IPS-15b (cell line): ENCODE data around the gene GADD45B.
"Not testable (repeated sequence)": the region's sequence is repeated elsewhere in the genome, so short reads cannot be mapped to it uniquely, and the experiment has no call there.

Experiments
- H3K27me3 ChIP-seq: one replicate; pipeline ENCODE4 v1.6.1; 2013; ENCODE audit warnings: low read length; ENCODE audit not compliant: control insufficient read depth, insufficient read depth
- H3K36me3 ChIP-seq: one replicate; pipeline ENCODE4 v1.6.1; 2013; ENCODE audit warnings: low read length; ENCODE audit not compliant: control insufficient read depth, insufficient read depth
- H3K4me1 ChIP-seq: one replicate; pipeline ENCODE4 v1.6.1; 2013; ENCODE audit warnings: mild to moderate bottlenecking, low read length; ENCODE audit not compliant: control insufficient read depth, insufficient read depth
- H3K4me3 ChIP-seq: one replicate; pipeline ENCODE4 v1.5.1; 2013; ENCODE audit warnings: low read depth, low read length
- H3K9ac ChIP-seq: one replicate; pipeline ENCODE4 v1.6.1; 2013; ENCODE audit warnings: low read depth, mild to moderate bottlenecking, low read length
- H3K9me3 ChIP-seq: one replicate; pipeline ENCODE4 v1.6.1; 2013; ENCODE audit warnings: mild to moderate bottlenecking, low read length; ENCODE audit not compliant: control insufficient read depth, insufficient read depth

Gene GADD45B

GRCh38 chr19:2512523-2513431 is 36.9 kb downstream of the GADD45B start:
- Histone ChIP-seq H3K9ac (no peak overlapping the region), H3K9me3 (no peaks in the 10 kb centered on the region), H3K36me3 (no peaks in the 10 kb centered on the region), H3K4me1 (no peaks in the 10 kb centered on the region), H3K4me3 (no peak overlapping the region), H3K27me3 (no peaks in the 10 kb centered on the region)

- Histone ChIP-seq H3K4me1 (no peaks in the 10 kb centered on the region), H3K27me3 (no peaks in the 10 kb centered on the region), H3K9me3 (no peaks in the 10 kb centered on the region), H3K9ac (no peak overlapping the region), H3K4me3 (no peak overlapping the region), H3K36me3 (no peaks in the 10 kb centered on the region)
Measured at GRCh38 chr19:2514981-2515518, 39.1 kb downstream of the GADD45B start.

DNA sequence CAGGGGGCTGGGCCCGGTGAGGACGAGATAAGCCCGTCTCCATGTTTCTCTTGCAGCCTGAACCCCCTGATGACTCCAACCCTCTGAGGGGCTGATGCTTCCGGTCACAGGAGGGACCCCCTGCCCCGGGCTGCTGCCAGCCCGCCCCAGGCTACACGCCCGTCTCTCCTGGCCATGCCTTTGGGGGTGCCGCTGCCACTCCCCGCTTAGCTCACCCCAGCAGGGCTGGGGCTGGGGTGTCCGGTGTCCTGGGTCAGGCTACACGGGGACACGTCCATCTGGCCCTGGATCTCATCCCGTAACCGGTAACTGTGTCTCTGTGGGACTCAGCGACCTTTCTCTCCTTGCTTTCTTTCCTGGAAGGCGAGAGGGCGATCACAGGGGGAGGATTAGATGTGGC is 40.8 kb downstream of the GADD45B start:
- H3K4me1 ChIP-seq: no peaks in the 10 kb centered on the region
- H3K27me3 ChIP-seq: no peaks in the 10 kb centered on the region
- no peak overlapping the region for H3K4me3 ChIP-seq
- H3K36me3 ChIP-seq: no peaks in the 10 kb centered on the region
- H3K9ac ChIP-seq: no peak overlapping the region
- no peaks in the 10 kb centered on the region for H3K9me3 ChIP-seq

GRCh38 chr19:2517881-2518601 is 42.1 kb downstream of the GADD45B start:
- H3K9ac ChIP-seq: no peak overlapping the region
- H3K36me3 ChIP-seq: no peaks in the 10 kb centered on the region
- H3K4me3 ChIP-seq: no peak overlapping the region
- H3K9me3 ChIP-seq: no peaks in the 10 kb centered on the region
- H3K4me1 ChIP-seq: no peaks in the 10 kb centered on the region
- H3K27me3 ChIP-seq: no peaks in the 10 kb centered on the region

- H3K4me1 ChIP-seq, H3K9ac ChIP-seq: not testable (repeated sequence)
Measured at GRCh38 chr19:2518856-2519255, 42.9 kb downstream of the GADD45B start.

GRCh38 chr19:2519482-2519881 is 43.6 kb downstream of the GADD45B start:
- Histone ChIP-seq H3K9ac (no peak overlapping the region), H3K4me3 (no peak overlapping the region), H3K36me3 (no peaks in the 10 kb centered on the region), H3K27me3 (no peaks in the 10 kb centered on the region), H3K4me1 (no peaks in the 10 kb centered on the region), H3K9me3 (no peaks in the 10 kb centered on the region)

More at GRCh38 chr19:2518856-2519255, 42.9 kb downstream of the GADD45B start:
- H3K4me3 ChIP-seq, H3K36me3 ChIP-seq, H3K27me3 ChIP-seq, H3K9me3 ChIP-seq: not testable (repeated sequence)

- no peaks in the 10 kb centered on the region for H3K36me3 ChIP-seq
- no peaks in the 10 kb centered on the region for H3K4me1 ChIP-seq
- H3K9me3 ChIP-seq: no peaks in the 10 kb centered on the region
- H3K27me3 ChIP-seq: no peaks in the 10 kb centered on the region
- no peak overlapping the region for H3K4me3 ChIP-seq
- no peak overlapping the region for H3K9ac ChIP-seq
Measured at GRCh38 chr19:2523630-2524311, 47.8 kb downstream of the GADD45B start.

GRCh38 chr19:2524361-2524839 is 48.5 kb downstream of the GADD45B start:
- no peaks in the 10 kb centered on the region for H3K9me3 ChIP-seq
- H3K9ac ChIP-seq: no peak overlapping the region
- no peaks in the 10 kb centered on the region for H3K36me3 ChIP-seq
- H3K4me3 ChIP-seq: no peak overlapping the region
- H3K4me1 ChIP-seq: no peaks in the 10 kb centered on the region
- no peaks in the 10 kb centered on the region for H3K27me3 ChIP-seq

- Histone ChIP-seq H3K4me1 (no peaks in the 10 kb centered on the region), H3K9ac (no peak overlapping the region), H3K27me3 (no peaks in the 10 kb centered on the region), H3K36me3 (no peaks in the 10 kb centered on the region), H3K4me3 (no peak overlapping the region), H3K9me3 (no peaks in the 10 kb centered on the region)
Measured at GRCh38 chr19:2524840-2525723, 49.2 kb downstream of the GADD45B start.

GRCh38 chr19:2527171-2527570 is 51.2 kb downstream of the GADD45B start:
- Histone ChIP-seq H3K9me3 (no peaks in the 10 kb centered on the region), H3K27me3 (no peaks in the 10 kb centered on the region), H3K9ac (no peak overlapping the region), H3K4me3 (no peak overlapping the region), H3K36me3 (no peaks in the 10 kb centered on the region), H3K4me1 (no peaks in the 10 kb centered on the region)

GRCh38 chr19:2527686-2528085 is 51.8 kb downstream of the GADD45B start:
- no peaks in the 10 kb centered on the region for H3K36me3 ChIP-seq
- H3K4me1 ChIP-seq: no peaks in the 10 kb centered on the region
- no peak overlapping the region for H3K9ac ChIP-seq
- H3K4me3 ChIP-seq: no peak overlapping the region
- H3K27me3 ChIP-seq: no peaks in the 10 kb centered on the region
- no peaks in the 10 kb centered on the region for H3K9me3 ChIP-seq
